Brain microvascular endothelial cell (primary cell): ENCODE data around the gene FOXA3.

Experiments used
- DNase-seq: peaks from one replicate; pipeline ENCODE4 v3.0.0-alpha.2; 2020
- H3K27ac ChIP-seq: fragments of 250-450 bp; sonication (Bioruptor Pico); 2 replicates; pipeline ENCODE4 v1.5.1; 2020; ENCODE audit warnings: mild to moderate bottlenecking, moderate library complexity
- H3K27me3 ChIP-seq: fragments of 250-450 bp; sonication (Bioruptor Pico); replicated peaks from 2 replicates; pipeline ENCODE4 v1.5.1; 2020; ENCODE audit warnings: mild to moderate bottlenecking
- H3K36me3 ChIP-seq: fragments of 250-450 bp; sonication (Bioruptor Pico); replicated peaks from 2 replicates; pipeline ENCODE4 v1.5.1; 2020; ENCODE audit warnings: mild to moderate bottlenecking
- H3K4me3 ChIP-seq: 2 replicates; pipeline ENCODE4 v1.5.1; 2011; ENCODE audit warnings: low read depth, mild to moderate bottlenecking, control low read depth, low read length, moderate library complexity
- CTCF ChIP-seq: IDR thresholded peaks from 2 replicates; pipeline ENCODE4 v1.5.1; 2011; ENCODE audit warnings: low read depth, mild to moderate bottlenecking, moderate library complexity, low read length, control low read depth, inconsistent platforms; ENCODE audit errors: missing control alignments
- in situ Hi-C: cut with HindIII; loops from 2 replicates; pipeline ENCODE4 v1.10.0; 2017; ENCODE audit warnings: low sequenced_read_pairs, low pct_ligation_motif_present

Gene FOXA3

GRCh38 chr19:45879971-45880370 lies 15.8 kb downstream of the FOXA3 start:
- no peak for DNase-seq
- H3K36me3 ChIP-seq = no peaks in the 10 kb centered on the region
- no peak for TF ChIP-seq CTCF
- no peak overlapping the region for H3K27ac ChIP-seq
- H3K27me3 ChIP-seq = no peaks in the 10 kb centered on the region
- in situ Hi-C loops = no loop called here
- H3K4me3 ChIP-seq = no peak overlapping the region

- Histone ChIP-seq H3K36me3 (no peaks in the 10 kb centered on the region), H3K27me3 (no peaks in the 10 kb centered on the region), H3K27ac (no peak overlapping the region), H3K4me3 (no peak overlapping the region)
- no peak for TF ChIP-seq CTCF
- DNase-seq = no peak
- in situ Hi-C loops = no loop called here
Measured at GRCh38 chr19:45881082-45881908, 17.2 kb downstream of the FOXA3 start.

- in situ Hi-C loops = no loop called here
- Histone ChIP-seq H3K36me3 (no peaks in the 10 kb centered on the region), H3K27ac (no peak overlapping the region), H3K27me3 (no peaks in the 10 kb centered on the region), H3K4me3 (no peak overlapping the region)
- DNase-seq = no peak
- no peak for TF ChIP-seq CTCF
Measured at GRCh38 chr19:45881909-45882528, 17.9 kb downstream of the FOXA3 start.

- Histone ChIP-seq H3K27ac (no peak overlapping the region), H3K36me3 (no peaks in the 10 kb centered on the region), H3K4me3 (no peak overlapping the region), H3K27me3 (no peaks in the 10 kb centered on the region)
- TF ChIP-seq CTCF = peak; percentile 100
- in situ Hi-C loops = no loop called here
- peak; percentile 81 for DNase-seq
Measured at GRCh38 chr19:45882652-45883585, 18.8 kb downstream of the FOXA3 start.

GRCh38 chr19:45883586-45883880 lies 19.4 kb downstream of the FOXA3 start:
- Histone ChIP-seq H3K27ac (no peak overlapping the region), H3K4me3 (no peak overlapping the region), H3K36me3 (no peaks in the 10 kb centered on the region), H3K27me3 (no peaks in the 10 kb centered on the region)
- no peak for DNase-seq
- no peak for TF ChIP-seq CTCF
- in situ Hi-C loops = no loop called here
